Suprapubic skin (tissue), 3 donors: ENCODE measurements around the gene MAGI1.

Source experiments
- CTCF ChIP-seq, 2 donors: fragments of 200-600 bp in 1 of 2; fragments of 450-650 bp in 1 of 2; sonication (generic) in 1 of 2; IDR thresholded peaks; one replicate each; pipeline ENCODE4 v1.5.1; 2016 to 2019; ENCODE audit warnings: antibody characterized with exemption in 2 of 2, mild to moderate bottlenecking in 1 of 2, moderate library complexity in 1 of 2
- POLR2A ChIP-seq, 2 donors: fragments of 450-650 bp; IDR thresholded peaks; one replicate each; pipeline ENCODE4 v1.6.1; 2017; ENCODE audit warnings: antibody characterized with exemption in 2 of 2, mild to moderate bottlenecking in 2 of 2, moderate library complexity in 2 of 2

GRCh38 chr3:66068255-66068654 is 29.5 kb upstream of the MAGI1 start:
- TF ChIP-seq CTCF (IDR thresholded peaks at IDR 0.05) (no peak), POLR2A (IDR thresholded peaks at IDR 0.05) (no peak)
